ENCODE measurements around the gene CDH20.

The CDH20 gene

GRCh38 chr18:61471942-61472341 is 138.7 kb downstream of the CDH20 start:
- no peak for DNase-seq (ENCODE audit: extremely low spot score)
- TF ChIP-seq CTCF (IDR thresholded peaks at IDR 0.05; ENCODE audit: control extremely low read depth, extremely low read depth, low read depth, missing control alignments): no peak
- ChIA-PET CTCF (no interaction called here), POLR2A (no interaction called here)

GRCh38 chr18:61474341-61474740 is 141.1 kb downstream of the CDH20 start:
- no peak for TF ChIP-seq CTCF (IDR thresholded peaks at IDR 0.05; ENCODE audit: control extremely low read depth, extremely low read depth, low read depth, missing control alignments)
- CTCF ChIA-PET: no interaction called here
- POLR2A ChIA-PET: no interaction called here
- DNase-seq (ENCODE audit: extremely low spot score): no peak

GRCh38 chr18:61474918-61475317 is 141.7 kb downstream of the CDH20 start:
- no peak for TF ChIP-seq CTCF (IDR thresholded peaks at IDR 0.05; ENCODE audit: control extremely low read depth, extremely low read depth, low read depth, missing control alignments)
- POLR2A ChIA-PET: no interaction called here
- CTCF ChIA-PET: no interaction called here
- no peak for DNase-seq (ENCODE audit: extremely low spot score)

DNA sequence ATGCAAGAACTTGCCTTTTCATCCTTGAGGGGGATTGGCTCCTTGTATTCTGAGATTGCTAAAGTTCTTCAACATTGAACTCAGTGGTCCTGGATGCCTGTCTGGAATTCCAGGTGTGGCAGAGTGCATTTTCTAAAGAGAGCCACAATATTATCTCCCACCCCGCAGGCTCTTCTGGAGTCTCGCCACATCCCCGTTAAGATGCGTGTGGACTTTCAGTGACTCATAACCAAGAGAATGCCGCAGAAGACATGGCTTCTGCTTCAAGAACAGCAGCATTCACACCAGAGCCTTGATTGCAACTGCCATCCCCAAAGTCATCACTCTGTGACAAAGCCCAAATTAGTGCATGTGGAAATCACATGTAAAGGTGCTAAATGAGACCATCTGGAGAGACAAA is 142.7 kb downstream of the CDH20 start:
- ChIA-PET CTCF (no interaction called here), POLR2A (no interaction called here)
- TF ChIP-seq CTCF (IDR thresholded peaks at IDR 0.05; ENCODE audit: control extremely low read depth, extremely low read depth, low read depth, missing control alignments): no peak
- DNase-seq (ENCODE audit: extremely low spot score): no peak

- CTCF ChIA-PET: interaction anchor here (1.1 to 3.5 kb wide), 5 partner anchors 8 to 168 kb away, joined by 3 to 15 read pairs (median 4); no protein-coding TSS in a partner anchor
- no peak for DNase-seq (ENCODE audit: extremely low spot score)
- POLR2A ChIA-PET: no interaction called here
- TF ChIP-seq CTCF (IDR thresholded peaks at IDR 0.05; ENCODE audit: control extremely low read depth, extremely low read depth, low read depth, missing control alignments): no peak
These were observed 156.1 kb downstream of the CDH20 start for GRCh38 chr18:61489334-61489733.

GRCh38 chr18:61496374-61496773 is 163.1 kb downstream of the CDH20 start:
- ChIA-PET POLR2A (no interaction called here), CTCF (interaction anchor here (11.2 kb wide), 1 partner anchor 172 kb away, joined by 209 read pairs; no protein-coding TSS in a partner anchor)
- TF ChIP-seq CTCF (IDR thresholded peaks at IDR 0.05; ENCODE audit: control extremely low read depth, extremely low read depth, low read depth, missing control alignments): no peak
- DNase-seq (ENCODE audit: extremely low spot score): no peak

DNA sequence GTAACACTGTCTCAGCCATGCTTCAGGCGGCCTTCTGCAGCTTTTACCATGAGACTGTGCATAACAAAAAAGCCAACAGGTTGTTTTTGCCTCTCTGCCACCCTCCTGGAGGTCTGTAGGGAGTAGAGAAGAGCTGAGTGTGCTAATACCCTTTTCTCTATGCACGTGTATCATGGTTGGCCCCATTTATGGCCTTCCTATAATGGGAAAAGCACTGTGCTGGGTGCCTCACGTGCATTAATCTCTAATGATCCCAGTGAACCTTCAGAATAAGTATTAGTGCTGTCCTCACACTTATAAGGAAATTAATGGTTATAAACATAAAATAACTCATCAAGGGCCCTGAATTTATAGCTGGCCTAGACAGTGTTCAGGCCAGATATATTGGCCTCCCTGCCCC is 164.2 kb downstream of the CDH20 start:
- TF ChIP-seq CTCF (IDR thresholded peaks at IDR 0.05; ENCODE audit: control extremely low read depth, extremely low read depth, low read depth, missing control alignments): no peak
- ChIA-PET CTCF (interaction anchor here (11.2 kb wide), 1 partner anchor 173 kb away, joined by 209 read pairs; no protein-coding TSS in a partner anchor), POLR2A (no interaction called here)
- DNase-seq (ENCODE audit: extremely low spot score): no peak

All from GM10248 (cell line).